GM18520 (cell line): ENCODE results near the gene SGMS1.
A peak's percentile ranks its signal among the peaks of the same experiment; 100 is the strongest.

Experiments
- ATAC-seq: cut with Tn5 transposase; IDR thresholded peaks from one replicate; pipeline ENCODE4 v1.9.1; 2021; ENCODE audit not compliant: unreplicated experiment

The SGMS1 gene

GRCh38 chr10:50613150-50613549 lies 10.6 kb downstream of the SGMS1 start:
- peak; percentile 51 for ATAC-seq

- no peak for ATAC-seq
These were observed 13.4 kb downstream of the SGMS1 start for GRCh38 chr10:50610368-50610767.

DNA sequence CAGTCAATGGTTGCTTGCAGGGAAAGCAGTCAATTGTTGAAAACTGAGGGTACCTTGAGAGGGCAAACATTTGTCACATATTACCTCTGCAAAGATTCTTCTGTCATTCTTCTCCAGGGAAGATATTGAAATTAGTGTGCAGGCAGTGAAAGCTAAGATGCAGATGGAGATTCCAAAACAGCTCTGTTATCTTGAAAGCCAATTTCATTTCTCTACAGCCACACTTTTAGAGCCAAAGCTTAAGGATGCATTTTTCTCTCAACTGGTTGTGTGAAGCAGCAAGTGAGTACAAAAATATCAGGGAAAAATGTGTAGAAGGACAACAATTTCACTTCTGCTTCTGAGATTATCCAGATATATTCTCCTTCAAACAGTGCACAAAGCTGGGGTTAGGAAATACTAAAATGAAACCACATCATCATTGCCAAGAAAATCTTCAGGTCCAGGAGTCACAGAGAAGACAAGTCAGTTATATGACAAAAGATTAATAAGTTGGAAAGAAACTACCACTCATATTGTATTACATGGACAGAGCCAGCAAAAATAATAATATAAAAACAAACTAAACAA lies 16.3 kb downstream of the SGMS1 start:
- ATAC-seq: no peak

DNA sequence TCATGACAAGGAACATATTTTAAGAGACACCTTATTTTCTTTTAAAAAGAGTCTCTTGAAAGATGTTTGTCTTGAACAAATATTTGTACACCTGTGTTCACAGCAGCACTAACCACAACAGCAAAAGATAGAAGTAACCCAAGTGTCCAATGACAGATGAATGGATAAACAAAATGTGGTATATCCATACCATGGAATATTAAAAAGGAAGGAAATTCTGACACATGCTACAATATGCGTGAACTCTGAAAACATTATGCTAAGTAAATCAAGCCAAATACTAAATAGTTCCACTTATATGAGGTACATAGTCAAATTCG lies 17.8 kb downstream of the SGMS1 start:
- no peak for ATAC-seq

- peak; percentile 72 for ATAC-seq
These were observed 18.3 kb downstream of the SGMS1 start for GRCh38 chr10:50605269-50605950.

DNA sequence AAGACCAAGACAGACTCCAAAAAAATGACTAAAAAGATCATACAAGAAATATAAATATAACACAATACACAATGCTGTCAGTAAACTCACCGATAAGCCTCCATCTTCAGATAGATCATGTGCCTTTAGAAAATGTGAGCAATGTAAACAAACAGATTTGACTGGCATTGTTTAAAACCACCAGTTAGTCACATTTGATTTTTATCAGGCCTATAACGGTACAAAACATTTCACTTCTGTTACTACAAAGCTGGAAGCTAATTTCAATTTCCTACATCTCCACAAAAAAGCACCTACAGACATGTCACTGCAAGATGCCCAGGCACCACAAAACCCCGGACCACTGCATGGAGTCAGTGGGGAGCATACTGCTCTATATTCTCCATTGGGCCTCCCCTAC lies 18.9 kb downstream of the SGMS1 start:
- no peak for ATAC-seq

DNA sequence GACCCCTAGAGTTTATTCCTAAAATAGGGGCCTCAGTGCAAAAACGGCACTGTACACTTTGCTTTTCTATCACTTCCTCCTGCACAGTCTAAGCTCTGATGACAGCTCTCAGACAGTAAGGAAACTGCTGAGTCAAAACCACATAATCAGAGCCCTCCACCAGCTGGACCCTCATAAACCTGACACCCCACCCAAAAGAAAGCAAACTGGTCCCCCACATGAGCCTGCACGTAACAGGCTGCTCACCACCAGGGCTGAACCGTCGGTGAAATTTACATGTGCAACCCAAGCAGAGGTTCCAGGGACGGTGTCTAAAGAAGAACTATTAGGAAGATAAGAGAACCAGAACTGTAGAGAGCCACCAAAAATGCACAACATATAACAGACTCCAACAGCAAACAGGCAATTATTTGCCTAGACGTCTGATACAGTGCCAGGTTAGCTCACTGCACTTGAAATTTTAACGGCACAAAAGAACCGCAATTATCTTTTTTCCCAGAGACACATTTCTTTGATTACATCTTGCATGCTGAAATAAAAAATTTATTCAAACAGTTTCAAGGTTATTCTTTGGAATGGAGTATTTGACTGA lies 19.6 kb downstream of the SGMS1 start:
- no peak for ATAC-seq

- ATAC-seq: no peak
These were observed 20.5 kb downstream of the SGMS1 start for GRCh38 chr10:50603151-50603850.

GRCh38 chr10:50601974-50602373 lies 21.8 kb downstream of the SGMS1 start:
- no peak for ATAC-seq

DNA sequence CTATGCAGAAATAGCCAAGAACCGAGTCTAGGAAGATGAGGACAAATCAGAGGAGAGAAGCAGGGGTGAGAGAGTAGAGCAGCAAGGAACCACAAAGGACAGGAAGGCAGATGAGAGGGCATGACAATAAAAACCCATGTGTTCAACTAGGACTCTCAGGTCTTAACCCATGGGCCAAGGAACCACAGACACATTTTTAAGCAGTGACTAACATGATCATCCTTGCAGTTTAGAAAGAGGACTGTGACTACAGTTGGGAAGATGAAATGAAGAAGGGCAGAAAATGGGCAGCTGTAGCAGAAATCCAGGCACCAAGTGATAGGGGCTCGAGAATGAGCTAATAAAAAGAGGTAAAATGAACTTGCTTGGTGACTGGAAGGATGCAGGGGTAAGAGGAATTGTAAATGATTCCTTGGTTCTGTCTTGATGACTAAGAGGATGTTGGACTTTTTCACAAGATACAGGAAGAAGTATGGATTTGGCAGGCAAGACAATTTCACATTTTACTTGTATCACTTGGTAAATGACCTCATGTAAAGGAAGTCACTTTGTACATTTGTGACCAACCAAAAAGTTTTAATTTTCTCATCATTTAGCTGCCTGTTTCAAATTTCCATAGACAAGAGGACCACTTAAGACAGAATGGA lies 22.8 kb downstream of the SGMS1 start:
- no peak for ATAC-seq

DNA sequence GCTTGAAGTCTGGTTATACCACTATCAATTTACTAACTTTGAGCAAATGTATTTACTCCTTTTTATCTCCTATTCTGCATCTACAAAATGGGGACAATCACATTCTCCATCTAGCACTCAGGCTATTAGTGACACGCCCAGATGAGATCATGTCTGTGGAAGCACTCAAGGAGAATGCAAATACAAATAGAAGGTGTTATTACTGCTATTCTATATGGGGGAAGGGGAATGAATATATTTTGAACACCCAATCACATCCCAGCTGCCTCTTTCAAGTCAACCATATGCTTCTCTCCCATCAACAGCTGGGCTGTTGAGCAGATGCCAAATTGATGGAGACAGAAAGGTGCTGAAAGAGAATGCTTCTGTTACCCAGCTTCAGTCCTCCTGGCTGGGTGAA lies 23.5 kb downstream of the SGMS1 start:
- ATAC-seq: no peak

DNA sequence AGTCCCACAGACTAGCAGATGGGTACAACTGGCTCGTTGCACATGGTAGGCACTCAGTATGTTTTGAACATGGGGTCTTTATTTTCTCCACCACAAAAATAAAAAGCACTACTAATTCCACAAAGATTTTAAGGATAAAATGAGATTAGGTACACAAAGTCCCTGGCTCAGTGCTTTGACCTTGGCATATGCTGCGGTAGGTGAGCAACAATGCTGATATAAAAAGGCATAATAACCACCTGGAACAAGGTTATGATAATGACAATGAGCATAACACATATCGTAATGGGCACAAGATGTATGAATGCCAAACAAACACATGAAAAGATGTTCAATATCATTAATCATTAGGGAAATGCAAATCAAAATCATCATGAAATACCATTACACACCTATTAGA lies 26.9 kb downstream of the SGMS1 start:
- no peak for ATAC-seq

GRCh38 chr10:50596456-50596855 lies 27.3 kb downstream of the SGMS1 start:
- no peak for ATAC-seq

DNA sequence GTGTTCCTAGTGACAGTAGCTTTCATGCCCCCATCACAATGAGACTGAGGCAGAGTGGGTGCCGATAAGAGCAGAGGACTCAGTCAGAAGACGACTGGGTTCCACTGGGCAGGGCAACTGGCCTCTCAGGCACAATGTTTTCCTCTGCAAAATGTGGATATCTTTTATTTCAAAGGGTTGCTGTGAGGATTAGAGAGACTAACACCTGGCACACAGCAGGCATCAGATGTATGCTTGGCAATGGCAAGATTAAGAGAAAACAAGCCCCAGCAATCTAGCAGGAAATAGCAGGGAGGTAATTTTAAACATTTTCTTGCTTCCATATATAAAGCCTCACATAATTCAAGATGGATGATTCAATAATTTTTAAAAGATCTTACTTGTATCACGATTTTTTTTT lies 28.0 kb downstream of the SGMS1 start:
- no peak for ATAC-seq

DNA sequence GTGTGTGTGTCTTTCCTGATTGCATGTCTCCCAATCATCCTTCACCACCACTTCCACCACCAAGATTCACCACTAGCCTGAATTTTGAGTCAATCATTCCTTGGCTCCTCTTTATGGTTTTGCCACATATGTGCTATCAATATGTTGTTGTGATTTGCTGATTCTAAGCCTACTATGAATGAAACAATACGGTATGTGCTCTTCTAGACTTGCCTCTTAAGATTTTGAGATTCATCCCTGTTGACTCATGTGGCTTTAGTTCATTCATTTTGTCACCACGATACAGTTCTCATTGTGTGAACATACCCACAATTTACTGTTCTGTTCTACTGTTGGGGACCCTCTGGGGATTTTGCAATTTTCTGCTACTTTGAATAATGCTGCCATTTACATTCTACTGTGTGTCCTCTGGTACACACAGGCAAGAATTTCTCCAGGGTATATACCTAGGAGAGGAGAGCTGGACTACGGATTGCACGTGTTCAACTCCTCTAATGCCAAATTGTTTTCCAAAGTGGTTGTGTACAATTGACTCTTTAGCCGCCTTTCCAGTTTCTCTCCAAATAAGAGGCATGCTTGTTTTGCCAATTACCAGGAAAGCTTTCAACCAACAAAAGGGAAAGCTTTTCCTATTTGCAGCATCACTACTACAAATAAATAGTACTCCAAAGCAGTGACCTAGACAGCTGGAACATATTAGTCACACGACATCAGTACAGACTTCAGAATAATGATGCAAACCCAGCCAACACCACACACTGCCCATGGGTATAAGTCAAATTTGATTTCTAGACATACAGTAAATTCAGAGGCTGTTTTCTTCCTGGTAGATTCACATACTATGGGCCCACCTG lies 30.0 kb downstream of the SGMS1 start:
- ATAC-seq: no peak

- ATAC-seq: no peak
These were observed 30.8 kb downstream of the SGMS1 start for GRCh38 chr10:50592961-50593418.

DNA sequence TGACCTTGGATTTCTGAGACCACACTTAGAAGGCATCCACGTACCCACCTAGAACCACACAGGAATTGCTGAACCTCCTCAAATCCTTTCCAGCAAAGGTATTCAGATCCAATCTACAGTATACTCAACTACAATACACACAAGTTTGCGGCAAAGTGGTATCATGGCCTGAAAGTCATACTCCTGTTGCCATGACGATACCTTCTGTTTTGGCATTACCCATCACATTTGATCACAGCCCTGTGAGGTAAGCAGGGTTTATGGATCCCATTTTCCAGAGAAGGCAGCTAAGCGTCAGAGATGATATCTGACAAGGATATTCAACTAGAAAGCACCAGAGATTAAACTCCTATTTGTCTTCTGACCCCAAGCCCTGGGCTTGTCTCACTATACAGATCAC lies 32.8 kb downstream of the SGMS1 start:
- ATAC-seq: no peak

GRCh38 chr10:50586740-50587088 lies 37.0 kb downstream of the SGMS1 start:
- ATAC-seq: no peak

DNA sequence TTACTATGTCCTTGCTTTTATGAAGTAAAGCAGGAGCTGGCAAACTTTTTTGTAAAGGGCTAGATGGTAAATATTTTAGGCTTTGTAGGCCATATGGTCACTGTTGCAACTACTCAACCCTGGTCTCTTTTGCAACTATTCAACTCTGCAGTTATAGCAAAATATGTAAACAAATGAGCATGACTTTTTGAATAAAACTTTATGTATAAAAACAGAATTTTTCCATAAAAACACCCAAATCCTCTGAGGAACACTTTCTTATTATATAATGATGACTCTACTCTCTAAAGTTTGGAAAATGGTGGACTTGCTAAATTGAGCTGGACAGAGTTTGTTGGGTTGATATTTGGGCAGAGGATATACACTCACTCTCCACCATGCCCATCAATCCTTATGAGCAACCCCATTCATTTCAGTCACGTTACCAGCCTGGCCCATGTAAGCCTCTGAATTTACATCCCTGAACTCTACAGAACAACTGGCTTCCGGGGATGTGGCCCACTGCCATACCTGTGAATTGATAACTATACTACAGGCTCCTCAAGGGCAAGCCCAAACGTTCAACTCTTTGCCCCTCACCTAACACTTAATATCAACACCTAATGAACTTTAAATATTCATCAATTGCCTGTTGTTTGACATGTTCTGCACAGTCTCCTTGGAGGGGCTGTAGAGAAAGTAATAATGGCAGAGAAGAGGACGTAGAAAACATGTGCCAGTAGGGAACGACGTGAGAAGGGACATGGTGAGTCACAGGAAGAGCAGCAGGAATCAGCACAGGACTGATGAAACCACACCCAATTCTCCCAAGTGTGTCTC lies 37.6 kb downstream of the SGMS1 start:
- ATAC-seq: no peak
